IMR-90 (cell line): Measurements from ENCODE around the gene AFAP1L2. TPM values are rescaled to one million over a fixed set of nuclear protein-coding genes. Genes with fewer than 3 reads are reported as not detected.
A peak's percentile ranks its signal among the peaks of the same experiment; 100 is the strongest.

Source experiments
- ATAC-seq: fragments of 200-7000 bp; cut with Tn5 transposase; 2 replicates; pipeline ENCODE4 v1.9.1; 2020; ENCODE audit warnings: low read depth, mild to moderate bottlenecking, moderate library complexity
- BruUV-seq: library from RNA; stranded (reverse); fragments of 400-500 nt; replicated peaks from 2 replicates; lab custom pipeline; 2021; lab: Mats Ljungman, UMichigan
- CTCF ChIA-PET: fragments of 300-600 bp; formaldehyde crosslinking; extraction: SDS; loops from one replicate; lab custom pipeline; 2021; ENCODE audit warnings: antibody characterized with exemption; lab: Yijun Ruan, JAX
- POLR2A ChIA-PET: fragments of 300-600 bp; sonication (Branson Sonifier 250); formaldehyde crosslinking; loops from one replicate; lab custom pipeline; 2022; ENCODE audit warnings: antibody characterized with exemption; ENCODE audit not compliant: unreplicated experiment; lab: Charles Lee
- DNase-seq: peaks from one replicate; pipeline ENCODE4 v3.0.0; 2013
- H2AFZ ChIP-seq: replicated peaks from 2 replicates; pipeline ENCODE3; 2013; ENCODE audit warnings: low read length, mild to moderate bottlenecking; ENCODE audit not compliant: poor library complexity
- H2AK5ac ChIP-seq: 2 replicates; pipeline ENCODE4 v1.6.1; 2013; ENCODE audit warnings: low read depth, low read length, inconsistent platforms
- H2AK9ac ChIP-seq: replicated peaks from 2 replicates; pipeline ENCODE3; 2013; ENCODE audit warnings: mild to moderate bottlenecking, low read depth, low read length, moderate library complexity; ENCODE audit not compliant: poor library complexity
- H2BK120ac ChIP-seq: 2 replicates; pipeline ENCODE4 v1.6.1; 2013; ENCODE audit warnings: low read depth, low read length, inconsistent platforms
- H2BK15ac ChIP-seq: 3 replicates; pipeline ENCODE4 v1.6.1; 2013; ENCODE audit warnings: low read depth, low read length, inconsistent platforms
- H2BK20ac ChIP-seq: 2 replicates; pipeline ENCODE4 v1.6.1; 2013; ENCODE audit warnings: low read depth, mild to moderate bottlenecking, inconsistent platforms, low read length, moderate library complexity
- H2BK5ac ChIP-seq: 2 replicates; pipeline ENCODE4 v1.6.1; 2013; ENCODE audit warnings: mild to moderate bottlenecking, low read depth, low read length, inconsistent platforms; ENCODE audit not compliant: poor library complexity, severe bottlenecking
- H3K14ac ChIP-seq: replicated peaks from 2 replicates; pipeline ENCODE4 v1.6.1; 2013; ENCODE audit warnings: low read depth, low read length, inconsistent platforms
- H3K18ac ChIP-seq: 2 replicates; pipeline ENCODE4 v1.6.1; 2013; ENCODE audit warnings: low read depth, low read length, control low read depth
- H3K23ac ChIP-seq: 2 replicates; pipeline ENCODE4 v1.6.1; 2013; ENCODE audit warnings: low read depth, low read length, inconsistent platforms
- H3K27ac ChIP-seq: 2 replicates; pipeline ENCODE4 v1.5.1; 2013; ENCODE audit warnings: mild to moderate bottlenecking, control low read depth, low read length; ENCODE audit not compliant: insufficient read depth
- H3K27me3 ChIP-seq: 2 replicates; pipeline ENCODE4 v1.6.1; 2013; ENCODE audit warnings: low read length; ENCODE audit not compliant: control insufficient read depth, insufficient read depth
- H3K36me3 ChIP-seq: 2 replicates; pipeline ENCODE4 v1.6.1; 2013; ENCODE audit warnings: low read length, mixed read lengths; ENCODE audit not compliant: control insufficient read depth, insufficient read depth
- H3K4ac ChIP-seq: 2 replicates; pipeline ENCODE4 v1.6.1; 2013; ENCODE audit warnings: low read depth, low read length, inconsistent platforms
- H3K4me1 ChIP-seq: 2 replicates; pipeline ENCODE4 v1.6.1; 2013; ENCODE audit warnings: low read length, mixed read lengths; ENCODE audit not compliant: control insufficient read depth, insufficient read depth
- H3K4me2 ChIP-seq: 2 replicates; pipeline ENCODE4 v1.6.1; 2013; ENCODE audit warnings: low read depth, mild to moderate bottlenecking, control low read depth, low read length, moderate library complexity
- H3K4me3 ChIP-seq: 2 replicates; pipeline ENCODE4 v1.5.1; 2013; ENCODE audit warnings: low read depth, mild to moderate bottlenecking, control low read depth, low read length, moderate library complexity; ENCODE audit not compliant: insufficient read depth
- H3K56ac ChIP-seq: 2 replicates; pipeline ENCODE4 v1.6.1; 2013; ENCODE audit warnings: low read length, inconsistent platforms; ENCODE audit not compliant: insufficient read depth; ENCODE audit errors: extremely low read depth
- H3K79me1 ChIP-seq, 2 experiments: 2 replicates each; pipeline ENCODE4 v1.6.1; 2013; ENCODE audit warnings: low read length in 2 of 2, inconsistent platforms in 1 of 2, low read depth in 1 of 2
- H3K9ac ChIP-seq: 2 replicates; pipeline ENCODE4 v1.6.1; 2013; ENCODE audit warnings: low read depth, low read length, control low read depth
- H3K9me1 ChIP-seq: 2 replicates; pipeline ENCODE4 v1.6.1; 2013; ENCODE audit warnings: low read length, inconsistent platforms; ENCODE audit not compliant: insufficient read depth
- H3K9me3 ChIP-seq: 2 replicates; pipeline ENCODE4 v1.6.1; 2013; ENCODE audit warnings: low read length; ENCODE audit not compliant: control insufficient read depth, insufficient read depth
- H4K20me1 ChIP-seq: 2 replicates; pipeline ENCODE4 v1.6.1; 2013; ENCODE audit warnings: low read length, inconsistent platforms; ENCODE audit not compliant: insufficient read depth
- H4K5ac ChIP-seq: 2 replicates; pipeline ENCODE4 v1.6.1; 2013; ENCODE audit warnings: mild to moderate bottlenecking, low read depth, low read length, control low read depth
- H4K8ac ChIP-seq, 2 experiments: 2 replicates each; pipeline ENCODE4 v1.6.1; 2013; ENCODE audit warnings: low read depth in 2 of 2, low read length in 2 of 2, control low read depth in 1 of 2, inconsistent platforms in 1 of 2
- H4K91ac ChIP-seq: 2 replicates; pipeline ENCODE4 v1.6.1; 2013; ENCODE audit warnings: low read depth, low read length, inconsistent platforms; ENCODE audit not compliant: insufficient read depth
- BHLHE40 ChIP-seq: fragments of 150-350 bp; IDR thresholded peaks from 2 replicates; pipeline ENCODE4 v1.6.1; 2016; ENCODE audit warnings: mild to moderate bottlenecking, low read depth, low read length
- CHD1 ChIP-seq: IDR thresholded peaks from 2 replicates; pipeline ENCODE4 v1.6.1; 2012; ENCODE audit warnings: low read depth, low read length, improper control_type of control experiment
- FOS ChIP-seq: fragments of 150-350 bp; IDR thresholded peaks from 2 replicates; pipeline ENCODE4 v1.6.1; 2016; ENCODE audit warnings: low read depth, low read length
- MAFK ChIP-seq: IDR thresholded peaks from 2 replicates; pipeline ENCODE4 v1.6.1; 2012; ENCODE audit warnings: low read depth, low read length, improper control_type of control experiment
- MAZ ChIP-seq: IDR thresholded peaks from 2 replicates; pipeline ENCODE4 v1.6.1; 2012; ENCODE audit warnings: low read depth, mild to moderate bottlenecking, low read length, improper control_type of control experiment, moderate library complexity, borderline replicate concordance
- NFE2L2 ChIP-seq: fragments of 150-350 bp; IDR thresholded peaks from 2 replicates; pipeline ENCODE4 v1.6.1; 2016; ENCODE audit warnings: low read depth, mild to moderate bottlenecking, low read length
- POLR2A ChIP-seq: IDR thresholded peaks from 2 replicates; pipeline ENCODE4 v1.6.1; 2012; ENCODE audit warnings: mild to moderate bottlenecking, low read depth, low read length
- RCOR1 ChIP-seq: IDR thresholded peaks from 2 replicates; pipeline ENCODE4 v1.6.1; 2012; ENCODE audit warnings: mild to moderate bottlenecking, low read length, improper control_type of control experiment; ENCODE audit not compliant: insufficient replicate concordance
- SMC3 ChIP-seq: fragments of 150-350 bp; IDR thresholded peaks from 2 replicates; pipeline ENCODE4 v1.6.1; 2016; ENCODE audit warnings: low read depth, mild to moderate bottlenecking, antibody characterized with exemption, low read length, moderate library complexity
- WGBS, 2 experiments: methylation state at CpG; one replicate each; pipeline versions ENCODE4 v1.1.5 to v1.1.7; 2013; ENCODE audit warnings: missing lambda C conversion rate in 2 of 2; ENCODE audit not compliant: insufficient read length in 1 of 2; ENCODE audit errors: extremely low coverage in 2 of 2; 5-methylcytosine and 5-hydroxymethylcytosine counted together
- dilution Hi-C: fragments of 300-500 bp; cut with HindIII; formaldehyde crosslinking; loops from one replicate; pipeline ENCODE4 v1.14.3; 2018; ENCODE audit warnings: low sequenced_read_pairs; ENCODE audit not compliant: unreplicated experiment
- in situ Hi-C: fragments of 300-500 bp; cut with MboI; formaldehyde crosslinking; loops from 3 replicates; pipeline ENCODE4 v1.14.3; 2019; ENCODE audit warnings: low sequenced_read_pairs, inconsistent platforms, mixed read lengths
- intact Hi-C: fragments of 100-400 bp; cut with micrococcal nuclease; formaldehyde crosslinking; loops from 2 replicates; pipeline ENCODE4 v1.10.0; 2022
- polyA plus RNA-seq, 3 experiments: library from polyadenylated mRNA; depleted of rRNA; stranded (reverse); fragments of >200 nt; gene quantifications; 2 replicates each; pipeline ENCODE4 v1.2.3, GENCODE V29; 2012; ENCODE audit warnings: low replicate concordance in 1 of 3
- total RNA-seq: library from RNA; depleted of rRNA; stranded (reverse); fragments of >200 nt; gene quantifications from 2 replicates; pipeline ENCODE4 v1.2.3, GENCODE V29; 2012
- TF ChIP-seq, protein P1 (sequence below): fragments of 150-350 bp; IDR thresholded peaks from 2 replicates; pipeline ENCODE4 v1.6.1; 2016; ENCODE audit warnings: low read depth, mild to moderate bottlenecking, low read length, moderate library complexity, borderline replicate concordance
- TF ChIP-seq, protein P2 (sequence below): conservative IDR thresholded peaks from 2 replicates; pipeline ENCODE4 v1.5.1; 2012; ENCODE audit warnings: mild to moderate bottlenecking, low read depth, low read length, improper control_type of control experiment

AFAP1L2 gene
- total and polyA plus RNA-seq, 2 of the 4 experiments (the other 2 are of a cell fraction), result under 0.01 to 0.10 TPM

DNA sequence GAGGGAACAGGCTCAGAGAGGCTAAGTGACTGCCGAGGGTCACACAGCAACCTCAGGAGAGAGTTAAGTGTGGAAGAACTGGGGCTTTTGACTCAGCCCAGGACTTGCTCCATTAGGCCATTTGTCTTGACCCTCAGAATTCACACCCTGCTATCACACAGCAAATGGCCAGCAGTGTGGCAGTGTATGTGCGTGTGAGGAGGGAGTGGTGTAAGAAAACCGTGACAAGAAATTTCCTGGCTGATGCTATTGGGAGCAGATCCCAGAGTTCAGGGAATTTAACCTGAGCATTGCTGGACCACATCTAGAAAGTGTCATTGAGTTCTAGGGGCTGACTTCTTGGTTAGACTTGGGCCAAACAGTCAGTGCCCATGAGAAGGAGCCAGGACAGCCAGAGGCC is 146.8 kb downstream of the AFAP1L2 start:
- no peak overlapping the region for H3K4me2 ChIP-seq
- ATAC-seq, result no peak
- in situ Hi-C loops, result no loop called here
- no peak overlapping the region for H2BK5ac ChIP-seq
- H4K91ac ChIP-seq, result no peak overlapping the region
- peak overlapping the region; percentile 36; the same call in 1 of the 2 replicates for H3K4ac ChIP-seq
- WGBS, 2 experiments, result no CpG with 5 or more reads among the region's 3 CpGs
- H4K8ac ChIP-seq, result no peak overlapping the region
- H3K9ac ChIP-seq, result no peak overlapping the region
- H2BK20ac ChIP-seq, result peak overlapping the region; percentile 20; the same call in 1 of the 2 replicates
- no peak overlapping the region for H2AFZ ChIP-seq
- no peaks in the 10 kb centered on the region for H3K9me3 ChIP-seq
- H3K56ac ChIP-seq, result no peak overlapping the region
- H2AK5ac ChIP-seq, result no peak overlapping the region
- dilution Hi-C loops, result no loop called here
- no peaks in the 10 kb centered on the region for H3K4me1 ChIP-seq
- no peak overlapping the region for H3K23ac ChIP-seq
- CTCF ChIA-PET, result interaction anchor here (1.2 kb wide), 1 partner anchor 16 kb away, joined by 3 read pairs; no protein-coding TSS in a partner anchor
- H3K14ac ChIP-seq, result no peak overlapping the region
- H2BK120ac ChIP-seq, result no peak overlapping the region
- H3K27ac ChIP-seq, result no peak overlapping the region
- no TSS peak for BruUV-seq
- no peak for DNase-seq
- H3K18ac ChIP-seq, result no peak overlapping the region
- H2BK15ac ChIP-seq, result no peak overlapping the region
- H3K36me3 ChIP-seq, result no peaks in the 10 kb centered on the region
- no peak overlapping the region for H4K5ac ChIP-seq
- no peak overlapping the region for H3K4me3 ChIP-seq
- no peak for TF ChIP-seq SMC3
- TF ChIP-seq FOS, result no peak
- TF ChIP-seq RCOR1, result no peak
- TF ChIP-seq NFE2L2, result no peak
- TF ChIP-seq POLR2A, result no peak
- TF ChIP-seq, protein P1, sequence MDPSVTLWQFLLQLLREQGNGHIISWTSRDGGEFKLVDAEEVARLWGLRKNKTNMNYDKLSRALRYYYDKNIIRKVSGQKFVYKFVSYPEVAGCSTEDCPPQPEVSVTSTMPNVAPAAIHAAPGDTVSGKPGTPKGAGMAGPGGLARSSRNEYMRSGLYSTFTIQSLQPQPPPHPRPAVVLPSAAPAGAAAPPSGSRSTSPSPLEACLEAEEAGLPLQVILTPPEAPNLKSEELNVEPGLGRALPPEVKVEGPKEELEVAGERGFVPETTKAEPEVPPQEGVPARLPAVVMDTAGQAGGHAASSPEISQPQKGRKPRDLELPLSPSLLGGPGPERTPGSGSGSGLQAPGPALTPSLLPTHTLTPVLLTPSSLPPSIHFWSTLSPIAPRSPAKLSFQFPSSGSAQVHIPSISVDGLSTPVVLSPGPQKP, result no peak
- TF ChIP-seq MAFK, result no peak
- TF ChIP-seq BHLHE40, result no peak
- TF ChIP-seq, protein P2, sequence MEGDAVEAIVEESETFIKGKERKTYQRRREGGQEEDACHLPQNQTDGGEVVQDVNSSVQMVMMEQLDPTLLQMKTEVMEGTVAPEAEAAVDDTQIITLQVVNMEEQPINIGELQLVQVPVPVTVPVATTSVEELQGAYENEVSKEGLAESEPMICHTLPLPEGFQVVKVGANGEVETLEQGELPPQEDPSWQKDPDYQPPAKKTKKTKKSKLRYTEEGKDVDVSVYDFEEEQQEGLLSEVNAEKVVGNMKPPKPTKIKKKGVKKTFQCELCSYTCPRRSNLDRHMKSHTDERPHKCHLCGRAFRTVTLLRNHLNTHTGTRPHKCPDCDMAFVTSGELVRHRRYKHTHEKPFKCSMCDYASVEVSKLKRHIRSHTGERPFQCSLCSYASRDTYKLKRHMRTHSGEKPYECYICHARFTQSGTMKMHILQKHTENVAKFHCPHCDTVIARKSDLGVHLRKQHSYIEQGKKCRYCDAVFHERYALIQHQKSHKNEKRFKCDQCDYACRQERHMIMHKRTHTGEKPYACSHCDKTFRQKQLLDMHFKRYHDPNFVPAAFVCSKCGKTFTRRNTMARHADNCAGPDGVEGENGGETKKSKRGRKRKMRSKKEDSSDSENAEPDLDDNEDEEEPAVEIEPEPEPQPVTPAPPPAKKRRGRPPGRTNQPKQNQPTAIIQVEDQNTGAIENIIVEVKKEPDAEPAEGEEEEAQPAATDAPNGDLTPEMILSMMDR, result no peak
- no peak for TF ChIP-seq MAZ
- no peak for TF ChIP-seq CHD1
- peaks cover 5% of the 10 kb centered on the region for H3K27me3 ChIP-seq
- intact Hi-C loops, result no loop called here
- POLR2A ChIA-PET, result no interaction called here
- H3K9me1 ChIP-seq, result no peaks in the 10 kb centered on the region
- H4K20me1 ChIP-seq, result no peaks in the 10 kb centered on the region
- no peak overlapping the region for H2AK9ac ChIP-seq
- no peaks in the 10 kb centered on the region for H3K79me1 ChIP-seq
